Testis (tissue), 2 donors: ENCODE data around the gene CFAP61.

Experiments used
- POLR2A ChIP-seq: fragments of 450-650 bp; IDR thresholded peaks from one replicate; pipeline ENCODE4 v1.6.1; 2017; ENCODE audit warnings: antibody characterized with exemption, mild to moderate bottlenecking, moderate library complexity
- TF ChIP-seq, protein P1 (sequence below), 3 experiments: fragments of 450-650 bp in 2 of 3; fragments of 200-600 bp in 1 of 3; sonication (generic) in 1 of 3; IDR thresholded peaks; one replicate each; pipeline ENCODE4 v1.5.1; 2016 to 2019; ENCODE audit warnings: antibody characterized with exemption in 3 of 3, mild to moderate bottlenecking in 2 of 3, moderate library complexity in 1 of 3

DNA sequence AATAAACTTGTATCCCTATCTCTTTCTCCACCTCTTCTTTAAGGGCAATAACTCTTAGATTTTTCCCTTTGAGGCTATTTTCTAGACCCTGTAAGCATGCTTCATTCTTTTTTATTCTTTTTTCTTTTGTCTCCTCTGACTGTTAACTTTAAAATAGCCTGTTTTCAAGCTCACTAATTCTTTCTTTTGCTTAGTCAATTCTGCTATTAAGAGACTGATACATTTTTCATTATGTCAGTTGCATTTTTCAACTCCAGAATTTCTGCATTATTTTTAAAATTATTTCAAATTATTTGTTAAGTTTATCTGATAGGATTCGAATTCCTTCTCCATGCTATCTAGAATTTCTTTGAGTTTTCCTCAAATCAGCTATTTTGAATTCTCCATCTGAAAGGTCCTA, 84.0 kb downstream of the CFAP61 start:
- TF ChIP-seq, protein P1, sequence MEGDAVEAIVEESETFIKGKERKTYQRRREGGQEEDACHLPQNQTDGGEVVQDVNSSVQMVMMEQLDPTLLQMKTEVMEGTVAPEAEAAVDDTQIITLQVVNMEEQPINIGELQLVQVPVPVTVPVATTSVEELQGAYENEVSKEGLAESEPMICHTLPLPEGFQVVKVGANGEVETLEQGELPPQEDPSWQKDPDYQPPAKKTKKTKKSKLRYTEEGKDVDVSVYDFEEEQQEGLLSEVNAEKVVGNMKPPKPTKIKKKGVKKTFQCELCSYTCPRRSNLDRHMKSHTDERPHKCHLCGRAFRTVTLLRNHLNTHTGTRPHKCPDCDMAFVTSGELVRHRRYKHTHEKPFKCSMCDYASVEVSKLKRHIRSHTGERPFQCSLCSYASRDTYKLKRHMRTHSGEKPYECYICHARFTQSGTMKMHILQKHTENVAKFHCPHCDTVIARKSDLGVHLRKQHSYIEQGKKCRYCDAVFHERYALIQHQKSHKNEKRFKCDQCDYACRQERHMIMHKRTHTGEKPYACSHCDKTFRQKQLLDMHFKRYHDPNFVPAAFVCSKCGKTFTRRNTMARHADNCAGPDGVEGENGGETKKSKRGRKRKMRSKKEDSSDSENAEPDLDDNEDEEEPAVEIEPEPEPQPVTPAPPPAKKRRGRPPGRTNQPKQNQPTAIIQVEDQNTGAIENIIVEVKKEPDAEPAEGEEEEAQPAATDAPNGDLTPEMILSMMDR (IDR thresholded peaks at IDR 0.05): no peak
- TF ChIP-seq POLR2A: no peak
